Left lobe of liver (tissue), 2 donors: ENCODE data around the gene GEN1. TPM values are rescaled to one million over a fixed set of nuclear protein-coding genes. Genes with fewer than 3 reads are reported as not detected.

ENCODE experiments used
- ATAC-seq: fragments of 200-7000 bp; cut with Tn5 transposase; one replicate; pipeline ENCODE4 v1.9.1; 2020; ENCODE audit warnings: mild to moderate bottlenecking, moderate library complexity
- DNase-seq: peaks from one replicate; pipeline ENCODE4 v3.0.0-alpha.2; 2020; ENCODE audit warnings: low spot score
- total RNA-seq: library from RNA; stranded (reverse); gene quantifications from one replicate; pipeline ENCODE4 v1.2.1, GENCODE V29; 2021
- donor health status: DM: no; HTN: no; CAD: no; lungs with moderate emphysema.
- donor health status: DM: no; HTN: yes; CAD: no.

The GEN1 gene
- 5.8 TPM for total RNA-seq

- peak; percentile 92 for DNase-seq
- ATAC-seq = peak; percentile 86
Measured at GRCh38 chr2:17753803-17754663, at the start of gene GEN1, which contains the start of gene SMC6. Gene GEN1 (plus strand): TSS chr2:17754138. CDS start chr2:17759944, 5,806 bp downstream. Gene SMC6 (minus strand): TSS chr2:17753810. CDS start chr2:17745946, 7,864 bp downstream.

GRCh38 chr2:17706845-17707244, 47.1 kb upstream of the GEN1 start:
- no peak for DNase-seq
- no peak for ATAC-seq

GRCh38 chr2:17708501-17708900, 45.4 kb upstream of the GEN1 start:
- ATAC-seq (no peak), DNase-seq (no peak)

- DNase-seq (no peak), ATAC-seq (peak; percentile 74)
Measured at GRCh38 chr2:17709897-17710296, 44.0 kb upstream of the GEN1 start.

- no peak for DNase-seq
- ATAC-seq = no peak
Measured at GRCh38 chr2:17710547-17711248, 43.2 kb upstream of the GEN1 start.

- DNase-seq = no peak
Measured at GRCh38 chr2:17713291-17713690, 40.6 kb upstream of the GEN1 start.

GRCh38 chr2:17717666-17718065, 36.3 kb upstream of the GEN1 start:
- no peak for DNase-seq
- ATAC-seq = no peak

More at GRCh38 chr2:17713291-17713690, 40.6 kb upstream of the GEN1 start:
- ATAC-seq = no peak

GRCh38 chr2:17718689-17719088, 35.2 kb upstream of the GEN1 start:
- ATAC-seq (no peak), DNase-seq (no peak)

- ATAC-seq (peak; percentile 82), DNase-seq (no peak)
Measured at GRCh38 chr2:17719562-17720371, 34.2 kb upstream of the GEN1 start.

- no peak for DNase-seq
- ATAC-seq = no peak
Measured at GRCh38 chr2:17728210-17728609, 25.7 kb upstream of the GEN1 start.

- DNase-seq = no peak
- ATAC-seq = no peak
Measured at GRCh38 chr2:17729880-17730279, 24.1 kb upstream of the GEN1 start.

- ATAC-seq (no peak), DNase-seq (no peak)
Measured at GRCh38 chr2:17733599-17733998, 20.3 kb upstream of the GEN1 start.

- ATAC-seq = no peak
- no peak for DNase-seq
Measured at GRCh38 chr2:17735864-17736263, 18.1 kb upstream of the GEN1 start.

- ATAC-seq (no peak), DNase-seq (no peak)
Measured at GRCh38 chr2:17736989-17737388, 16.9 kb upstream of the GEN1 start.

- peak; percentile 86 for ATAC-seq
- DNase-seq = no peak
Measured at GRCh38 chr2:17740203-17740602, 13.7 kb upstream of the GEN1 start.

- DNase-seq (no peak), ATAC-seq (no peak)
Measured at GRCh38 chr2:17747684-17748452, 6.1 kb upstream of the GEN1 start.

GRCh38 chr2:17748745-17749144, 5.2 kb upstream of the GEN1 start:
- no peak for DNase-seq
- no peak for ATAC-seq

GRCh38 chr2:17749753-17750438, 4.0 kb upstream of the GEN1 start:
- ATAC-seq = no peak
- DNase-seq = no peak

GRCh38 chr2:17752246-17752645, 1.7 kb upstream of the GEN1 start:
- ATAC-seq (no peak), DNase-seq (no peak)
